ENCODE measurements around the gene DACT2.
A peak's percentile ranks its signal among the peaks of the same experiment; 100 is the strongest.
"Not testable (repeated sequence)": the region's sequence is repeated elsewhere in the genome, so short reads cannot be mapped to it uniquely, and the experiment has no call there.

DACT2 gene

DNA sequence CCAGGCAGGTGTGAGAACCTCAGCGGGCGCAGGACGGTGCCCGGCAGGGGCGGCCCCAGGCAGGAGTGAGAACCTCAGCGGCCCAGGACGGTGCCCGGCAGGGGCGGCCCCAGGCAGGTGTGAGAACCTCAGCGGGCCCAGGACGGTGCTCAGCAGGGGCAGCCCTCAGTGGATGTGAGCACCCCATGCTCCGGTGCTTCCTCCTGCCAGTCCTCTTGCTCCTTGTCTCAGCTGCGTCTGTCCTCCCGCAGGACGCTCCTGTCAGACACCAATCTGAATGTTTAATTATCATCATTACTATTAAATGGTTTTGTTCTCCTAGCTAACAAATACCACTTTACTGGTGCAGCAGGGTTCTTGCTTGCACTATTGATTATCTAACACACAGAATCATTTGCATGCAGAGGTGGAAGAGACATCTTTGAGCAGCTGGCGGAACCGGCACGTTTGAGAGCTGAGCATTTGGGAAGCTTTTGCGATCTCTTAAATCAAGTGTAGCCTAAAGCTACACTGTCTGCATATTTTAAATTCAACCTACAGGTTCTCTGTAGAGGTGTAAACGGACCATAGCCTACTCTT is 39.4 kb upstream of the DACT2 start:
- TF ChIP-seq CTCF (conservative IDR thresholded peaks at IDR 0.05): no peak
- H3K27ac ChIP-seq: no peak overlapping the region

GRCh38 chr6:168356872-168357271 is 37.3 kb upstream of the DACT2 start:
- H3K27ac ChIP-seq: not testable (repeated sequence)

DNA sequence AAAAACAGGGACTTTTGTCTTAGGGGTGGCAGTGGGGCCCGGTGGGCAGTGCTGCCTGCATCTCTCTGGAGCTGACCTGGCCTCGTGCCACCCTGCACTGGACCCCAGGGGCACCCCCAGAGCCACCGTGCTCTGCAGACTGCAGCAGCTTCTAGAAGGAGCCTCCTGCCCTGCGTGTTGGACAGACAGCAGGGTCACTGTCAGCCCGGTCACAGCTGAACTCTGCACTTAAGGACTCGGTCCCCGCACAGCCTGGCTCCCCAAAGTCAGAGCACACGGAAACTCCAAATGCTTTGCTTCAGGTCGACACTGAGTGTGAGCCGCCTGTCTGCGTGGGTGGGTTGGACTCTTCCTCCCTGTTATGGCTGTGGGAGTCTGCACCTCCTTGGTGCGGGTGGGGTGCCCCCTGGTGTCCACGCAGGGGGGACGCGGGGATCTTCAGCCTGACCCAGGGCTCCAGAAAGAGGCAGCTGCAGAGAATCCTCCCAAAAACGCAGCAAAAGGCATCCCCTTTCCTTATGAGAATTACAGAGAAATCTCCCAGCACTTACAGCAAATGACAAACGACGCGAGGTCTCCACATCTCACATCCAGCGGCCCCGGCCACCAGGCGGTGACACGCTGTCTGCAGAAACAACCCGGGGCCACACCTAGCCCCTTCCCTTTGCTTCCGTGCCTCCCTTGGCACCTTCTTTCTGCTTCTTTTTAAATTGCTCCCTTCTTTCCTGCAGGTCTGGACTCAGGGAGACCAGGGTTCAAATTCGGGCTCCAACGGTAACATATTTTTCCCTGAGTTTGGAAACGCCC is 36.3 kb upstream of the DACT2 start:
- H3K27ac ChIP-seq: peak overlapping the region; percentile 36; the same call in 1 of the 2 replicates
- TF ChIP-seq CTCF (conservative IDR thresholded peaks at IDR 0.05): peak; percentile 89

DNA sequence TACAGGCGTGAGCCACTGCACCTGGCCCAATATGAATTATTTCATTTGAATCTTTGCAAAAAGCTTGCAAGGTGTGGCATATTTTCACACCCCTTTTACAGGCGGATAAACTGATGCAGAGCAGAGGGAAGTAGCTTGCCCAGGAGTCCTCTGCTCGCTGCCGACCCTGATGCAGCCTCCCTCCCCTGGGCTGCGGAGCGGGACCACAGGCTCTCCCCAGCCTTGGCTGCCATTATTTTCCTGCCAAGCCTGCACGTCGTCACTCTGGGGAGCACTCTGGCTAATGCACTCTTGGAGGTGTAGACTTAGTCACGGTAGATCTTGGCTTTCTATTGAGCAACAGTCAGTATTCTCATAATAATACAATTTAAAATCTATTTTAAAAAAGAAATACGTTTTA is 34.8 kb upstream of the DACT2 start:
- H3K27ac ChIP-seq: no peak overlapping the region
- TF ChIP-seq CTCF (conservative IDR thresholded peaks at IDR 0.05): no peak

DNA sequence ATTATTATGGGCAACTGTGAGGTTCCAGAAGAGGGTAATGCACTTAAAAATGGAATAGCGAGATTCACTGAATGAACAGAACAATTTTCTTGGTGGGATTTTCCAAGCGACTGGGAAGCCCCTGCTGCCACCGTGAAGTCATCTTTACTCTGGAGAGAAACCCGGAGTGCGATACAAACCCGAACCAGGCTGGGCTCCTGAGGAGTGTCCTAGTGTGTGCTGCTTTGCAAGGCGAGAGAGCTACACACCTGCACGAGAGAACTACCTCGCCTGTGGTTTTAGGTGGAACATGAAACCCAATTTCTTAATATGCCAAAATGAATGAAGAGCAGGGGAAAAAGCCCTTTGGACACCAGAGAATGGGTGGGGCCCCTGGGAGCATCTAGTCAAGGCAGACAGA is 33.5 kb upstream of the DACT2 start:
- no peak overlapping the region for H3K27ac ChIP-seq
- no peak for TF ChIP-seq CTCF (conservative IDR thresholded peaks at IDR 0.05)

- no peak overlapping the region for H3K27ac ChIP-seq
- TF ChIP-seq CTCF (conservative IDR thresholded peaks at IDR 0.05): no peak
Observed at GRCh38 chr6:168352096-168352495, 32.5 kb upstream of the DACT2 start.

DNA sequence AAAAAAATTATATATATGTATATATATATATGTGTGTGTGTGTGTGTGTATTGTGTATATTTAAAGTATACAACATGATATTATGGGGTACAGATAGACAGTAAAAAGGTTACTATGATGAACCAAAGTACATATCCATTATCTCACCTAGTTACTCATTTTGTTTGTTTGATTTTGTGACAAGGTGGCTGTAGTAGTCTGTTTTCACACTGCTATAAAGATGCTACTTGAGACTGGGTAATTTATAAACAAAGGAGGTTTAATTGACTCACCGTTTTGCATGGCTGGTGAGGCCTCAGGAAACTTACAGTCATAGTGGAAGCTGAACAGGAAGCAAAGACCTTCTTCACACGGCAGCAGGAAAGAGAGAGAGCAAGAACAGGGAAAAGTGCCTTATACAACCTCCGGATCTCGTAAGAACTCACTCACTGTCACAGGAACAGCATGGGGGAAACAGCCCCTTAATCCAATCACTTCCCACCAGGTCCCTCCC is 30.2 kb upstream of the DACT2 start:
- no peak for TF ChIP-seq CTCF (conservative IDR thresholded peaks at IDR 0.05)

GRCh38 chr6:168348186-168348585 is 28.6 kb upstream of the DACT2 start:
- H3K27ac ChIP-seq: no peak overlapping the region
- TF ChIP-seq CTCF (conservative IDR thresholded peaks at IDR 0.05): no peak

More for the DNA sequence above, 30.2 kb upstream of the DACT2 start:
- no peak overlapping the region for H3K27ac ChIP-seq
